Measurements from ENCODE around the gene VRTN.

Gene VRTN

GRCh38 chr14:74350928-74351323, 2.7 kb downstream of the VRTN start:
- TF ChIP-seq, protein P1, sequence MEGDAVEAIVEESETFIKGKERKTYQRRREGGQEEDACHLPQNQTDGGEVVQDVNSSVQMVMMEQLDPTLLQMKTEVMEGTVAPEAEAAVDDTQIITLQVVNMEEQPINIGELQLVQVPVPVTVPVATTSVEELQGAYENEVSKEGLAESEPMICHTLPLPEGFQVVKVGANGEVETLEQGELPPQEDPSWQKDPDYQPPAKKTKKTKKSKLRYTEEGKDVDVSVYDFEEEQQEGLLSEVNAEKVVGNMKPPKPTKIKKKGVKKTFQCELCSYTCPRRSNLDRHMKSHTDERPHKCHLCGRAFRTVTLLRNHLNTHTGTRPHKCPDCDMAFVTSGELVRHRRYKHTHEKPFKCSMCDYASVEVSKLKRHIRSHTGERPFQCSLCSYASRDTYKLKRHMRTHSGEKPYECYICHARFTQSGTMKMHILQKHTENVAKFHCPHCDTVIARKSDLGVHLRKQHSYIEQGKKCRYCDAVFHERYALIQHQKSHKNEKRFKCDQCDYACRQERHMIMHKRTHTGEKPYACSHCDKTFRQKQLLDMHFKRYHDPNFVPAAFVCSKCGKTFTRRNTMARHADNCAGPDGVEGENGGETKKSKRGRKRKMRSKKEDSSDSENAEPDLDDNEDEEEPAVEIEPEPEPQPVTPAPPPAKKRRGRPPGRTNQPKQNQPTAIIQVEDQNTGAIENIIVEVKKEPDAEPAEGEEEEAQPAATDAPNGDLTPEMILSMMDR (IDR thresholded peaks at IDR 0.05; ENCODE audit: low read depth, low read length): no peak
- no peak for DNase-seq (ENCODE audit: extremely low read depth, low read depth)

DNA sequence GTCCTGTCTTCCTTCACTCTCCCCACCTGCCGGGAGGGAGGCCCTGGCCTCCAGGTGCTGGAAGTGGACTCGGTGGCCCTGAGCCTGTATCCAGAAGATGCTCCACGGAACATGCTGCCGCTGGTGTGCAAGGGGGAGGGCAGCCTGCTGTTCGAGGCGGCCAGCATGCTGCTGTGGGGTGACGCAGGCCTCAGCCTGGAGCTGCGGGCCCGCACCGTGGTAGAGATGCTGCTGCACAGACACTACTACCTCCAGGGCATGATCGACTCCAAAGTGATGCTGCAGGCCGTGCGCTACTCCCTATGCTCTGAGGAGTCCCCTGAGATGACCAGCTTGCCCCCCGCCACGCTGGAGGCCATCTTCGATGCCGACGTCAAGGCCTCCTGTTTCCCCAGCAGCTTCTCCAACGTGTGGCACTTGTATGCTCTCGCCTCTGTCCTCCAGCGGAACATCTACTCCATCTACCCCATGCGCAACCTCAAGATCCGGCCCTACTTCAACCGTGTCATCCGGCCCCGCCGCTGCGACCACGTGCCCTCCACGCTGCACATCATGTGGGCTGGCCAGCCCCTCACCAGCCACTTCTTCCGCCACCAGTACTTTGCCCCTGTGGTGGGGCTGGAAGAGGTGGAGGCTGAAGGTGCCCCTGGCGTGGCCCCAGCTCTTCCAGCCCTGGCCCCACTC, 8.8 kb downstream of the VRTN start:
- TF ChIP-seq, protein P1 (IDR thresholded peaks at IDR 0.05; ENCODE audit: low read depth, low read length): no peak
- DNase-seq (ENCODE audit: extremely low read depth, low read depth): no peak

- TF ChIP-seq, protein P1 (IDR thresholded peaks at IDR 0.05; ENCODE audit: low read depth, low read length): no peak
- DNase-seq (ENCODE audit: extremely low read depth, low read depth): no peak
These were observed 9.3 kb downstream of the VRTN start for GRCh38 chr14:74357585-74357984.

- TF ChIP-seq, protein P1 (IDR thresholded peaks at IDR 0.05; ENCODE audit: low read depth, low read length): no peak
These were observed 10.0 kb downstream of the VRTN start for GRCh38 chr14:74358176-74358829.

DNA sequence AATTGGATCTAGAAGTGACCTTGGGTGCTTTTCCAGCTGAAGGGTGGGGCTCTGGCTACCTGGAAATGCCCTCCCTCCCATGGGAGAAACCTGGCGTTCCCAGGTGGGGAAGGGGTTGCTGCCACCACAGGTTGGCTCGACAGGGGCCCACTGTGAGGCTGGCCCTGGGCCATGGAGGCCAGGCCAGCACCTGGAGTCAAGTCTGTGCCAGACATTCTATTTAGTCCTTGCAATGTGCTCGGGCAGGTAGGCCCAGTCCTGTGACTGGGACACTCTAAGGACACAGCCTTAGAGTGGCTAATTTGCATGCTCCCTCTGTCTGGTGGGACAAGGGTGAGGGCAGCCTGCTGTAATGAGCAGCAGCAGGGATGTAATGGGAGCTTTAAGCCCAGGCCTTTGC, 11.9 kb downstream of the VRTN start:
- TF ChIP-seq, protein P1 (IDR thresholded peaks at IDR 0.05; ENCODE audit: low read depth, low read length): no peak
- no peak for DNase-seq (ENCODE audit: extremely low read depth, low read depth)

More at GRCh38 chr14:74358176-74358829, 10.0 kb downstream of the VRTN start:
- no peak for DNase-seq (ENCODE audit: extremely low read depth, low read depth)

- DNase-seq (ENCODE audit: extremely low read depth, low read depth): peak; percentile 34
- TF ChIP-seq, protein P1 (IDR thresholded peaks at IDR 0.05; ENCODE audit: low read depth, low read length): no peak; the same call in none of the 2 replicates
These were observed 14.2 kb downstream of the VRTN start for GRCh38 chr14:74362361-74362915.

DNA sequence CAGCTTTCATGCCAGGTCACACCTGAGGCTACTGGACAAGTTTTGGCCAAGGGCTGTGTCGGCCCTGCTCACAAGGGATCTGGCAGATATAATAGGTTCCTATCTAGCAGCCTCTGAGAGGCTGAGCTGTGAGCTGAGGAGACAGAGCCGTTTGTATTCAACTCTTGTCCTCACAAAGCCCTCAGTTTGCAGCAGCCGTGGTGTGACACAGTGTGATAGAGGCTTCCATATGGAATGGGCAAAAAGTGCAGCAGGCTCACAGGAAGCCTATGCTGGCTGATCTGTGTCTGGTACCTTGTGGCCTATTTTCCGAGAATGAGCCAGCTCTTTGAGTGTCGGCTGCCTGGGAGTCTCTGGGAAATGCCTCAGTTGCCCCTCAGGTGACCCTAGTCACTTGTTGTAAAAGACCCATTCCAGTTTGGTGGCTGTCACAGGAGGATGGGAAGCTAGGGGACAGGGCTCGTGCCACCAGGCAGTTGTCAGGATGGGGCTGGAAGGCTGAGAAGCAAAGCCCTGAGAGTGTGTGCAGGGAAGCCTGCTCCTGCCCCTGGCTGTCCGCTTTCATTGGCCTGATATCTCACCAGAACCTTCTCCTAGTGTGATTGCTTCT, 16.1 kb downstream of the VRTN start:
- TF ChIP-seq, protein P1 (IDR thresholded peaks at IDR 0.05; ENCODE audit: low read depth, low read length): no peak
- no peak for DNase-seq (ENCODE audit: extremely low read depth, low read depth)
